ENCODE data around the gene VAC14.

Gene VAC14

DNA sequence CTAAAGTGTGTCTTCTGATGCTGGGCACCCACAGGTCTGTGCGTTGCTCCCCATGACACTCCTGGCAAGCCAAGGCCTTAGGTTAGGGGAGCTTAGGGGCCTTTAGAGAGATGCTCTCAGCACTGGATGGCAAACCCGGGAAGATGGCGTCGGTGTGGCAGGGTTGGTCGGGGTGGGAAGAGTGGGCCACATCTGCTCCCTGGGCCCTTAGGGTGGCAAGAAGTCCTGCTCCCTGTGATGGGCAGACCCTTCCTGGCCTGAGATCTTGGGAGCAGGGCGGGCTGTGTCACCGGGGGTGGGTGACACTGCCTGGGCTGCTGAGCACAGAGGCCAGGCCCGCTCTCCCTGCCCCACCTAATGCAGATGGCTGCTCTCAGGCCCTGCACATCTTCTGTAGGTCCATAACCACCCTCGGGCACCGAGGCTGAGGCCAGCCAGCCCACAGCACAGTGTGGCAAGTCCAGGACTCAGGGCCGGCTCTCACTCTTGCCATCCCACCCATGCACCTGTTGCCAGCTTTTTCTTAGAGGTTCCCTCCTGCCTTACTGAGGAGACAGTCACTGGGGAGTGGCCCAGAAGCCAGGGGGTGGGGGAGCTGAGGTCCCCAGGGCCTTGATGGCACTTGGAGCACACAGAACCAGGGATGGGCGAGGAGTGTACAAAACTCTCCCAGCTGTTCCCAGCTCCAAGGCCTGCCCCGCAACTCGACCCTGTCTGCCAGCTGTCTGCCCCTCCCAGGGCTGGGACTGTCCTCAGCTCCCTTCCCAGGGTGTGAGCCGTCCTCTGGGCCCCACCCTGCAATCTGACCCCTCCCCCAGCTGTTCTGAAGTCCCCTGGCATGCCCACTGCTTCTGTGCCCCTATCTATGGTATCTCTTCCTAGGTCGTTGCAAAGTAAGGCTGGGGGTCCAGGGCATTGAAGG is 110.7 kb downstream of the VAC14 start:
- no peak overlapping the region for H3K4me3 ChIP-seq (ENCODE audit: low read length)

DNA sequence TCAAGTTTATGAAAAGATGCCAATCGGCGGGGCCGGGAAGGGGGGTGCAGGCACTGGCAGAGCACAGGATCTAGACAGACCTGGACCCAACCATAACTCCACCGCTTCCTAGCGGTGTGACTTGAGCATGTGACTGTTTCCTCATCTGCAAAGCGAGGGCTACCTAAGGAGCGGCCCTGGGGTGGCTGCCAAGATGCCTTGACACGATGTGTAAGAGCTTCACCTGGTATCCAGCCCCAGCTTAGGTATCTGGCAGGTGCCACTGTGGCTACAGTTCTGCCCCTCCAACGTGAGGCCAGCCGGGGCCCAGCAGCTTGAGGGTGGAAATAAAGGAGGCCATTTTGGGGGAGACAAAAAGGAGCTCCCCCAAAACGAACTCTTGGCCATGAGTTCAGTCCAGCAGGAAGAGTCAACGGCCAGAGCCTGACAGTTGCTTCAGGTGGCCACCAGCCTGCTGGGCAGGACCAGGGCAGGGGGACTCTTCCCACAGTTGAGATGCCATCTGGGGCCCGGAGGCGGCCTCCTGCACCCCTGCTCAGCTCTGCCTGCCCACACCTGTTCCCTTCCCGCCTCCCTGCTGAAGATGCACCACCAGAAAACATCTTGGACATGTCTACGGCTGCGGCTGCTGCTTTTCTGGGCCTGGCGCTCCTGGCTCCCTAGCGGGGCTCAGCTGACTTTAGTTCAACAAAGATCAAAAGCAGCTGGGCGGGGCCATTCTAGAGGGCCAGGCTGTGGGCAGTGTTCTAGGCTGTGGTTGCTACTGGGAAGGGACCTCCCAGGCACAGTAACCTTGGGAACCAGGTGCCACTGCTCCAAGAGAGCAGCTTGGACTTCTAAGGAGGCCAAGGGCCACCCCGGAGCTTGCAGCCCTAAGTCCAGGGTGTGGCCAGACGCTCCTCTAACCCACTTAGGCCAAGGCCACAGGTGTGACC is 111.7 kb downstream of the VAC14 start:
- TF ChIP-seq, protein P1, sequence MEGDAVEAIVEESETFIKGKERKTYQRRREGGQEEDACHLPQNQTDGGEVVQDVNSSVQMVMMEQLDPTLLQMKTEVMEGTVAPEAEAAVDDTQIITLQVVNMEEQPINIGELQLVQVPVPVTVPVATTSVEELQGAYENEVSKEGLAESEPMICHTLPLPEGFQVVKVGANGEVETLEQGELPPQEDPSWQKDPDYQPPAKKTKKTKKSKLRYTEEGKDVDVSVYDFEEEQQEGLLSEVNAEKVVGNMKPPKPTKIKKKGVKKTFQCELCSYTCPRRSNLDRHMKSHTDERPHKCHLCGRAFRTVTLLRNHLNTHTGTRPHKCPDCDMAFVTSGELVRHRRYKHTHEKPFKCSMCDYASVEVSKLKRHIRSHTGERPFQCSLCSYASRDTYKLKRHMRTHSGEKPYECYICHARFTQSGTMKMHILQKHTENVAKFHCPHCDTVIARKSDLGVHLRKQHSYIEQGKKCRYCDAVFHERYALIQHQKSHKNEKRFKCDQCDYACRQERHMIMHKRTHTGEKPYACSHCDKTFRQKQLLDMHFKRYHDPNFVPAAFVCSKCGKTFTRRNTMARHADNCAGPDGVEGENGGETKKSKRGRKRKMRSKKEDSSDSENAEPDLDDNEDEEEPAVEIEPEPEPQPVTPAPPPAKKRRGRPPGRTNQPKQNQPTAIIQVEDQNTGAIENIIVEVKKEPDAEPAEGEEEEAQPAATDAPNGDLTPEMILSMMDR (IDR thresholded peaks at IDR 0.05; ENCODE audit: insufficient read depth, low read depth, low read length, missing control alignments): no peak
- H3K4me3 ChIP-seq (ENCODE audit: low read length): no peak overlapping the region
- DNase-seq (ENCODE audit: low read depth): no peak

More for the DNA sequence above, 110.7 kb downstream of the VAC14 start:
- TF ChIP-seq, protein P1 (IDR thresholded peaks at IDR 0.05; ENCODE audit: insufficient read depth, low read depth, low read length, missing control alignments): no peak
- no peak for DNase-seq (ENCODE audit: low read depth)

DNA sequence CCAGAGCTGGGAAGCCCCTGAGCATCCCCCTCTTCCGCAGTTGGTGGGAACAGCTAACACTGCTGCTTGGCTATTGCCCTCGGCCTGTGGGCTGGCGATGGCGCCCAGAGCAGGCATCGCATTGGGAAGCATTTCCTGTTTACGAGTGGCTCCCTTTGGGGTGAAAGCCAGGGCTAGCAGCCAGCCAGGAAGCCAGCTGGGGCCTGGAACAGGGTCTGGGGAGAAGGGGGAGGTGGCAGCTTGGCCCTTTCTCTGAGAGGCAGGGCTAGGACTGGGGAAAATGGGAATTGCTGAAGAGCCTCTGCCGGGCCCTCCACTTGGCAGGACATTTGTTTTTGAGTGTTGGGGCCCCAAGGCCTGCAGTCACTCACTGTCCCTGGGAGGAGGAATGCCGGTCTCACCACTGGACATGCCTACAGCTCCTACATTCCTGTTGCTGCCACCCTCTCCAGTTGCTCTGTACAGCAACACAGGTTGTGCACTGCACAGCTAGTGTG is 112.7 kb downstream of the VAC14 start:
- TF ChIP-seq, protein P1 (IDR thresholded peaks at IDR 0.05; ENCODE audit: insufficient read depth, low read depth, low read length, missing control alignments): no peak
- no peak for DNase-seq (ENCODE audit: low read depth)
- no peak overlapping the region for H3K4me3 ChIP-seq (ENCODE audit: low read length)

DNA sequence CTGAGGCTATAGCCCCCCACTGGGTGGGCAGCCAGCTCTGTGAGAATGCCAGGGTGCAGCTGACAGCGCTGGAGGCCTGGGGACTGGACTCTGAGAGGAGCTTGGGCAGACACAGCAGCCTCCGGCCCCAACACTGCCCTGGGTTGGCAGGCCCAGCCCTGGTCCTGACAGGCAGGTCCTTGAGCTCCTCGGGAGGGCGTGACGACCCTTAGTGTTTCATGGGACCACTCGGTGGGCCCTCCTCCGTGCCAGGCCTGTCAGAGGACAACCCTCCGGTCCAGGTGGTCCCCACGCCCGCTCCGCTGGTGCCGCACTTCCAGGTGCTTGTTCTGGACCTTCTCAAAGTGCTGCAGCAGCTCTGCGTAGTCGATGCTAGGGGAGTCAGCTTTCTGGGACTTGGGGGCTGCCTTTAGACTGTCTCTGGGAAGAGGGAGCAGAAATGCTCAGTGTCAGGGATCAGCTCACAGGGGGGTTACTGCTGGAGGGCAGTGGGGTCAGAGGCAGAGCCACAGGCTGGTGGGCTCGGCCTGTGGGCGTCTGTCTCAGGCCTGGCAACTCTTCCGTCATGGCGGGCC is 113.2 kb downstream of the VAC14 start:
- DNase-seq (ENCODE audit: low read depth): no peak
- no peak overlapping the region for H3K4me3 ChIP-seq (ENCODE audit: low read length)
- TF ChIP-seq, protein P1 (IDR thresholded peaks at IDR 0.05; ENCODE audit: insufficient read depth, low read depth, low read length, missing control alignments): no peak

DNA sequence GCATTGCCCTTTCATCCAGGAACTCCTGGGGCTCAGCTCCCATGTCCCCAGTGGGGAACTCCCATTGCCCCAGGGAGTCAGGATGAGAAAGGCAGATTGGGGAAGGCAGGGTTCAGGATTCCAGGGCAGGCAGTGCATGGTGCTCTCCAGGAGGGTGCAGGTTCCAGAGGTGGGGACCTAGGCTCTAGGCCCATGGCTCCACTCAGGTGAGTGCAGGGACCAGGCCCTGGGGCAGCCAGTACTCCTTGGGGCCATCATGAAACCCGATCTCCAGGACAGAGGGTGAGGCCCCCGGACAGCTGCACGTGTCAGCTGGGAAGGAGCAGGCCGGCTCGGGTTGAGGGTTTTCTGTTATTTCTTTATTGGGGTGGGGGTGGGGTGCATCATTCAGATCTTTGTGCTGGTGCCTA is 113.9 kb downstream of the VAC14 start:
- H3K4me3 ChIP-seq (ENCODE audit: low read length): no peak overlapping the region
- no peak for DNase-seq (ENCODE audit: low read depth)
- TF ChIP-seq, protein P1 (IDR thresholded peaks at IDR 0.05; ENCODE audit: insufficient read depth, low read depth, low read length, missing control alignments): no peak

DNA sequence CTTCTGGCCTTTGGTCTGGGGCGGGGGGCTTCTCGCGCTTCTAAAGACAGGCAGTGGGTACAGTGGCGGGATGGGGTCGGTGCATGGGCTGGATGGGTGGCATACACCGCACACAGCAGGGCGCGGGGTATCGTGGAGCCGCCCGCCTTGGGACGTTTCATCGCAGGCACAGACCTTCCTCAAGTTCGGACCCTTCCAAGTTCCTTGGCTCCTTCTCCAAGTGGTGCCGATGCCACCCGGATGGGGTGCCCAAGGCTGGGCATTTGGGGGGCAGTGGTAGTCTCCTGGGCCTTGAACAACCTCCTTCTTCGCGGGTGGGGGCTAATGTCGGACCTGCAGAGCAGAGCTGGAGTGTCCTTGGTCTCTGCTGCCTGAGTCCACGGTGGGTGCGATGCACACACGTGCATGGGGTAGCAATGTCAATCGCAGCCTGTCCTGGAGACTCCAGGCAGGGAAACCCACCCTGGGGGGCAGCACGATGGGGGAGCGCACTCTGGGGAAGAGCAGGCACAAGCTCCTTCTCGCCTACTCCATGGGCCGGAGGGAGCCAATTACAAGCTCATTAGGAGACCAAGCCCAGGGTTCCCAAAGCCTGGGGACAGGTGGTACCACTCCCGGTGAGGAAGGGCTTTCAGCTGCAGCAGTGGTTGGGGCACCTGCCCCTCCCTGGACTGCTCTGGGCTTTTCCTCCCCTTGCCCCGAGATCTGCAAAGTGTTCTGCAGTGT is 114.4 kb downstream of the VAC14 start:
- H3K4me3 ChIP-seq (ENCODE audit: low read length): peak overlapping the region; percentile 29
- DNase-seq (ENCODE audit: low read depth): no peak
- TF ChIP-seq, protein P1 (IDR thresholded peaks at IDR 0.05; ENCODE audit: insufficient read depth, low read depth, low read length, missing control alignments): no peak

Measured in epithelial cell of esophagus (primary cell).